ENCODE results near the gene AOC2.

- no peak for TF ChIP-seq CTCF (IDR thresholded peaks at IDR 0.05)
- TF ChIP-seq POLR2AphosphoS5 (IDR thresholded peaks at IDR 0.05), result no peak
These were observed 1.2 kb downstream of the AOC2 start for GRCh38 chr17:42845556-42845917.

All from breast epithelium (tissue), 3 donors.